Left colon (tissue), 2 donors: ENCODE results near the gene KRR1. TPM values are rescaled to one million over a fixed set of nuclear protein-coding genes. Genes with fewer than 3 reads are reported as not detected.
"Not testable (repeated sequence)": the region's sequence is repeated elsewhere in the genome, so short reads cannot be mapped to it uniquely, and the experiment has no call there.

Experiments
- ATAC-seq: fragments of 200-7000 bp; cut with Tn5 transposase; one replicate; pipeline ENCODE4 v1.9.1; 2020; ENCODE audit warnings: mild to moderate bottlenecking, moderate library complexity
- DNase-seq, 2 donors: peaks; one replicate each; pipeline ENCODE4 v3.0.0-alpha.2; 2020
- intact Hi-C, 2 donors: fragments of 100-400 bp; cut with DNase I in 1 of 2; cut with micrococcal nuclease in 1 of 2; formaldehyde crosslinking; loops; one replicate each; pipeline versions ENCODE4 v1.11.2 to v1.14.0; 2022; cut with DNase I, micrococcal nuclease
- total RNA-seq, 2 donors: library from RNA; stranded (reverse); fragmentation: NEBNext Ultra II Directional; extraction: Animal tissue kit (Norgen Biotek cat#: 25700); gene quantifications; one replicate each; pipeline ENCODE4 v1.2.1, GENCODE V29; 2021
- donor health status: DM: no; HTN: no; CAD: no.
- donor health status: DM: yes; HTN: yes; CAD: no.

The KRR1 gene
- total RNA-seq, 2 donors from 2014 or later = 31.4 to 32.0 TPM

DNA sequence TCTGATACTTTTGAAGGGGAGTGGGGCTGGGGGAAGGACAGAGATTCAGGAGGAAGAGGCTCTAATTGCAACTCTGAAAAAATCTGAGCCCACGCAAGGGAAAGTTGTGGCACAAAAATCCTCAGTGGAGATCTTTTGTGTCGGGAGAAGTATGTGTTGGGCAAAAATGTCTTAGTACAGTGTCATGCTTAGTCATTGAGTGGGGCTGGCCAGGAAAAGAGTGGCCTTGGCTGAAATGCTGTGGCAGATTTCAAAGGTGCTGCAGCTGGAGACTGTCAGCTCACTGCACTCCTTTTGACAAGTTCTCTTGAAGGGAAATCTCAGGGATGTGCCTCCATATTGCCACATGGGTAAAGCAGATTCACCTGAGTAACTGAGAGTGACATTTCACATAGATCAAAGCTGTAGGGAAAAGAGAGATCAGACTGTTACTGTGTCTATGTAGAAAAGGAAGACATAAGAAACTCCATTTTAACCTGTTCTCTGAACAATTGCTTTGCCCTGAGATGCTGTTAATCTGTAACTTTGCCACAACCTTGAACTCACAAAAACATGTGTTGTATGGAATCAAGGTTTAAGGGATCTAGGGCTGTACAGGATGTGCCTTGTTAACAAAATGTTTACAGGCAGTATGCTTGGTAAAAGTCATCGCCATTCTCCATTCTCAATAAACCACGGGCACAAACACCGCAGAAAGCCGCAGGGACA is 66.8 kb downstream of the KRR1 start:
- DNase-seq = no peak
- intact Hi-C loops = no loop called here
- ATAC-seq = no peak

DNA sequence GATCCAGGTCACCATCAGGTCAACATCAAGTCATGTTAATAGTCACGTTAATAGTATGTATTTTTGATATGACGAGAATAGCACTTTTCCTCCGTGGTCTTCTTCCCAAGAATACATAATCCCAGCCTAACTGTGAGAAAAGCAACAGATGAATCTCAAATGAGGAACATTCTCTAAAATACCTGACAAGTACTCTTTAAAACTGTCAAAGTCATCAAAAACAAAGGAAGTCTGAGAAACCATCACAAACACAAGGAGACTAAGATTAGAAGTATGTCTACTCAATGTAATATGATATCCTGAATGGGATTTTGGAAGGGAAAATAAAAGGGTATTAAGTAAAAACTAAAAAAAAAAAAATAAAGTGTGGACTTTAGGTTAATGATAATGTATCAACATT is 67.7 kb downstream of the KRR1 start:
- intact Hi-C loops = no loop called here

DNA sequence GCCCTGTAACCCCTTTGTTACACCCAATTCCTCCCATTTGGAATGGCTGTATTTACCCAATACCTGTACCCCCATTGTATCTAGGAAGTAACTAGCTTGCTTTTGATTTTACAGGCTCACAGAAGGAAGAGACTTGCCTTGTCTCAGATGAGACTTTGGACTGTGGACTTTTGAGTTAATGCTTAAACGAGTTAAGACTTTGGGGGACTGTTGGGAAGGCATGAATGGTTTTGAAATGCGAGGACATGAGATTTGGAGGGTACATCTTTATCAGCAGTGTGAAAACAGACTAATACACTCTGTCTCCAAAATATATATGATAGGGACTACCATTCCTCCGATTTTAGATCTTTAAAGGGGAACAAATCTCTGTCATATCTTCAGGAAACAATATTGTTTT is 69.0 kb downstream of the KRR1 start:
- DNase-seq, intact Hi-C loops: not testable (repeated sequence)
- peak; percentile 64 for ATAC-seq

More for the DNA sequence above, 67.7 kb downstream of the KRR1 start:
- DNase-seq (no peak), ATAC-seq (no peak)

DNA sequence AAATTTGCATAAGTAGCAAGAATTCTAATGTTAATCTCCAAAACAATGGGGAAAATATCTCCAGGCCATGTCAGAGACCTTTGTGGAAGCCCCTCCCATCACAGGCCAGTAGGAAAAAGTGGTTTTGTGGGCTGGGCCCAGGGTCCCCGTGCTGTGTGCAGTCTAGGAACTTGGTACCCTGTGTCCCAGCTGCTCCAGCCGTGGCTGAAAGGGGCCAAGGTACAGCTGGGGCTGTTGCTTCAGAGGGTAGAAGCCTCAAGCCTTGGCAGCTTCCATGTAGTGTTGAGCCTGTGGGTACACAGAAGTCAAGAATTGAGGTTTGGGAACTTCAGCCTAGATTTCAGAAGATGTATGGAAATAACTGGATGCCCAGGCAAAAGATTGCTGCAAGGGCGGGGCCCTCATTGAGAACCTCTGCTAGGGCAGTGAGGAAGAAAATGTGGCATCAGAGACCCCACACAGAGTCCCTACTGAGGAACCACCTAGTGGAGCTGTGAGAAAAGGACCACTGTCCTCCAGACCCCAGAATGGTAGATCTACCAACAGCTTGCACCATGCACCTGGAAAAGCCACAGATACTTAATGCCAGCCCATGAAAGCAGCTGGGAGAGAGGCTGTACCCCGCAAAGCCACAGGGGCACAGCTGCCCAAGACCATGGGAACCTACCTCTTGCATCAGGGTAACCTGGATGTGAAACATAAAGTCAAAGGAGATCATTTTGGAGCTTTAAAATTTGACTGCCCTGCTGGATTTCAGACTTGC is 69.5 kb downstream of the KRR1 start:
- DNase-seq, ATAC-seq, intact Hi-C loops: not testable (repeated sequence)

Other genes with a start within 250 kb of the KRR1 start
- gene CAPS2, start 181.3 kb downstream of the KRR1 start, total RNA-seq = 1 to 10 TPM; 5.6 to 5.9 TPM
- not detected for gene GLIPR1L1, start 176.9 kb downstream of the KRR1 start, total RNA-seq
- gene GLIPR1L2, start 120.5 kb downstream of the KRR1 start, total RNA-seq = not detected
- 10 to 100 TPM in 1 of 2 donors, 1 to 10 TPM in 1; 4.3 to 12.5 TPM for gene GLIPR1, start 30.9 kb downstream of the KRR1 start, total RNA-seq